ENCODE results near the gene IL17D. TPM values are rescaled to one million over a fixed set of nuclear protein-coding genes. Genes with fewer than 3 reads are reported as not detected.

Gene IL17D
- total RNA-seq, 2 donors from 2014 or later = 0.66 to 0.78 TPM

DNA sequence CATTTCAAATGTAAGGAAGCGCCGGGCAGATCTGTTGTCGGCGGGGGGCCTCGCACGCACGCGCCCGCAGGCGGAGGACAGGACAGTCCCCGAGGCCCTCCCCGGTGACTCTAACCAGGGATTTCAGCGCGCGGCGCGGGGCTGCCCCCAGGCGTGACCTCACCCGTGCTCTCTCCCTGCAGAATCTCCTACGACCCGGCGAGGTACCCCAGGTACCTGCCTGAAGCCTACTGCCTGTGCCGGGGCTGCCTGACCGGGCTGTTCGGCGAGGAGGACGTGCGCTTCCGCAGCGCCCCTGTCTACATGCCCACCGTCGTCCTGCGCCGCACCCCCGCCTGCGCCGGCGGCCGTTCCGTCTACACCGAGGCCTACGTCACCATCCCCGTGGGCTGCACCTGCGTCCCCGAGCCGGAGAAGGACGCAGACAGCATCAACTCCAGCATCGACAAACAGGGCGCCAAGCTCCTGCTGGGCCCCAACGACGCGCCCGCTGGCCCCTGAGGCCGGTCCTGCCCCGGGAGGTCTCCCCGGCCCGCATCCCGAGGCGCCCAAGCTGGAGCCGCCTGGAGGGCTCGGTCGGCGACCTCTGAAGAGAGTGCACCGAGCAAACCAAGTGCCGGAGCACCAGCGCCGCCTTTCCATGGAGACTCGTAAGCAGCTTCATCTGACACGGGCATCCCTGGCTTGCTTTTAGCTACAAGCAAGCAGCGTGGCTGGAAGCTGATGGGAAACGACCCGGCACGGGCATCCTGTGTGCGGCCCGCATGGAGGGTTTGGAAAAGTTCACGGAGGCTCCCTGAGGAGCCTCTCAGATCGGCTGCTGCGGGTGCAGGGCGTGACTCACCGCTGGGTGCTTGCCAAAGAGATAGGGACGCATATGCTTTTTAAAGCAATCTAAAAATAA lies 18.2 kb downstream of the IL17D start:
- H3K36me3 ChIP-seq (replicated peaks in 1 of 2; ENCODE audit: insufficient read depth in 1 of 2, low read depth in 2 of 2) = no peaks in the 10 kb centered on the region
- peaks cover 0 to 13% of the 10 kb centered on the region in 2 donors for H3K27me3 ChIP-seq
- no peak overlapping the region for H3K27ac ChIP-seq
- ATAC-seq (peak; percentile 55), DNase-seq (peak; percentile 51 to 62 (median 58))
- H3K4me3 ChIP-seq = no peak overlapping the region
- TF ChIP-seq, protein P1, sequence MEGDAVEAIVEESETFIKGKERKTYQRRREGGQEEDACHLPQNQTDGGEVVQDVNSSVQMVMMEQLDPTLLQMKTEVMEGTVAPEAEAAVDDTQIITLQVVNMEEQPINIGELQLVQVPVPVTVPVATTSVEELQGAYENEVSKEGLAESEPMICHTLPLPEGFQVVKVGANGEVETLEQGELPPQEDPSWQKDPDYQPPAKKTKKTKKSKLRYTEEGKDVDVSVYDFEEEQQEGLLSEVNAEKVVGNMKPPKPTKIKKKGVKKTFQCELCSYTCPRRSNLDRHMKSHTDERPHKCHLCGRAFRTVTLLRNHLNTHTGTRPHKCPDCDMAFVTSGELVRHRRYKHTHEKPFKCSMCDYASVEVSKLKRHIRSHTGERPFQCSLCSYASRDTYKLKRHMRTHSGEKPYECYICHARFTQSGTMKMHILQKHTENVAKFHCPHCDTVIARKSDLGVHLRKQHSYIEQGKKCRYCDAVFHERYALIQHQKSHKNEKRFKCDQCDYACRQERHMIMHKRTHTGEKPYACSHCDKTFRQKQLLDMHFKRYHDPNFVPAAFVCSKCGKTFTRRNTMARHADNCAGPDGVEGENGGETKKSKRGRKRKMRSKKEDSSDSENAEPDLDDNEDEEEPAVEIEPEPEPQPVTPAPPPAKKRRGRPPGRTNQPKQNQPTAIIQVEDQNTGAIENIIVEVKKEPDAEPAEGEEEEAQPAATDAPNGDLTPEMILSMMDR (IDR thresholded peaks at IDR 0.05) = no peak
- TF ChIP-seq POLR2A (IDR thresholded peaks at IDR 0.05) = no peak
- H3K9me3 ChIP-seq = no peaks in the 10 kb centered on the region
- intact Hi-C loops (cut with DNase I) = no loop called here
- peaks cover 14% of the 10 kb centered on the region for H3K4me1 ChIP-seq
- 9% methylated on average over 22 to 79 of the region's 81 CpGs for WGBS, 2 donors

DNA sequence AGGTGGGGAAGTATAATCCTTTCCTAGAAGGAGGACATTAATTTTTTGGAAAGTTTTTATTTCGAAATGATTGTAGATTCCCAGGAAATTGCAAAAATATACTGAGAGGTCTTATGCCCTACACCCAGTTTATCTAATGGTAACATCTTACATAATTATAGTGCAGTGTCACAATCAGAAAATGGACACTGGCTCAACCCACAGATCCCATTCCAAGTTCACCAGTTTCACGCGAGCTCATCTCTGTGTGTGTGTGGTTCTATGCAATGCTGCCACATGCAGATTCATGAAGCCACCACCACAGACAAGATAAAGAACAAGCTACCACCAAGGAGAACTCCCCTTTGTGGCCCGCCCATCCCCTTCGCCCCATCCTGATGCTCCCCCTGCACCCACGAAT lies 24.4 kb downstream of the IL17D start:
- WGBS, 2 donors = 85 to 86% methylated on average over 6 of the region's 6 CpGs

DNA sequence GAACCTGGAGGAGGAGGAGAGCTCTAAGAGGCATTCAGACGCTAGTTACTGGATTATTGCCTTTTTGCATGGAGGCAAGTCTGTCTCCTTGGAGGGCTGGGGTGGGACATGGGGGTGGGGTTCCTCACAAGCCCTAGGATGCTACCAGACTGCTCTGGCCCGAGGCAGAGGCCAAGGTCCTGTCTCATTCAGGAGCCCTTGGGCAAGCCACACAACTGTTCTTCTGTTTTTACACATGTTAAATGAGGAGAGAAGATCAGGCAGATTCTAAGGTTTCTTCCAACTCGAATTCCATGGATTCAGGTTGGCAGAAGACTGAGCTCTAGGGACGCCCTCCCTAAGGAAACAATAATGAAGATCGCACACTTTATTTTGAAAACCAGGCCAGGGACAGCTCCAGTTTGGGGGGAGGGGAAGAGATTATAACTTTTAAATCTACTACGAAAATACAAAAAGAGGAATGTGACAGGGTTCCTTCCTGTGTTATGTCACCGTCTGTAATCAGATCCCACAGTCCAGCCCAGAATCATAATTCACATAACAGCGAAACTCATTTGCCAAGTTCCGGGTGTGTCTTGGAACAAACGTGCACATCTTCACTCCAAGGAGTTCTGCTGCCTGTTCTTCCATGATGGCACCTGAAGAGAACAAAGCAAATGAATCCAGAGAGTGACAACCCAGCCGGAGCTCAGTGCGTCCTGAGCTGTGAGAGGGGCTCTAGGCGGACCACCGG lies 25.2 kb downstream of the IL17D start:
- no peaks in the 10 kb centered on the region for H3K9me3 ChIP-seq
- no peaks in the 10 kb centered on the region for H3K36me3 ChIP-seq (replicated peaks in 1 of 2; ENCODE audit: insufficient read depth in 1 of 2, low read depth in 2 of 2)
- H3K27me3 ChIP-seq = no peaks in the 10 kb centered on the region
- ATAC-seq = no peak
- intact Hi-C loops (cut with DNase I) = no loop called here
- no peak for DNase-seq
- 73 to 89% methylated on average over 13 to 14 of the region's 14 CpGs for WGBS, 2 donors
- H3K4me3 ChIP-seq = no peak overlapping the region
- no peaks in the 10 kb centered on the region for H3K4me1 ChIP-seq
- TF ChIP-seq POLR2A (IDR thresholded peaks at IDR 0.05) = no peak
- TF ChIP-seq, protein P1 (IDR thresholded peaks at IDR 0.05) = no peak
- no peak overlapping the region for H3K27ac ChIP-seq

More for the DNA sequence above, 24.4 kb downstream of the IL17D start:
- no peak overlapping the region for H3K4me3 ChIP-seq
- H3K27ac ChIP-seq = no peak overlapping the region
- no peak for TF ChIP-seq POLR2A (IDR thresholded peaks at IDR 0.05)
- TF ChIP-seq, protein P1 (IDR thresholded peaks at IDR 0.05) = no peak
- no peaks in the 10 kb centered on the region for H3K9me3 ChIP-seq
- H3K27me3 ChIP-seq = no peaks in the 10 kb centered on the region
- no peaks in the 10 kb centered on the region for H3K4me1 ChIP-seq
- intact Hi-C loops (cut with DNase I) = no loop called here
- ATAC-seq (no peak), DNase-seq (no peak)
- H3K36me3 ChIP-seq (replicated peaks in 1 of 2; ENCODE audit: insufficient read depth in 1 of 2, low read depth in 2 of 2) = no peaks in the 10 kb centered on the region

DNA sequence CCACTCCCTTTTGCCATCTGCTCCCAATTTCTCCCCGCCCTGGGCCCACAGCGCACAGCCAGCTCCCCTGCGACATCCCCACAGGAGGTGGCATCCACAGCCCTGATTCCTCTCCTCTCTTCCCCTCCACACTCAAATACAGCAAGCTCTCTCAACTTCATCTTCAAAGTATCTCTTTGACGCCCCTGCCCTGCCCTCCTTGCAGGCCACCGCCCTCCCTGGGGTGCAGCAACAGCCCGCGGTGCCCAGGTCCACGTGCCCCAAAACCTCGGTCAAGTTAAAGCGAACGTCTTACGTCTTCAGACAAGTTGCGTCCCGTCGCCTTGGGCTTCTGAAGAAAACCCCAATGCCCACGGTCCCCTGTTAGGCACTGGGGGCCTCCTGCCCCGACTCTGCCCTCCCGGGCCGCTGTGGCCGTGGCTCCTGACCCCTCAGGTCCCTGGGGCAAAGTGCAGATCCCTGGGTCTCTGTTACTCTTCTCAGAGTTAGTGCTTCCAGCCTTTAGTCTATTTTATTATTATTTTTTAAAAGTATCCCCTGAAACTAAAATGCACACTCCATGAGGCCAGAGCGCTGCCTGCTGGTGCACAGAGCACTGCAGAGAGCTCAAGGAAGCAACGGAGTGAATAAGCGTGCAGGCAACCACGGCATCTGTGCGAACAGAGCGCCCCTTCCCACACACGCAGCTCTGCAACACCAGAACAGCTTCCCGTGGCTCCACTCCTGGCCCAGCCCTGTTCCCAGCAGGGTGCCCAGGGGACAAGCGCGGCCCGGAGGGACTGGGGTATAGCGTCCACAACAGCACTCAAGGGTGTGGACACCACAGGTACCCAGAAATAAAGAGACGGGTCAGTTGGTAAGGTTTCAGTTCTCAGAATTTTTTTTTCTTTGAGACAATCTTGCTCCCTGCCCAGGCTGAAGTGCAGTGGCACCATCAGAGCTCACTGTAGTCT lies 26.4 kb downstream of the IL17D start:
- 90 to 94% methylated on average over 33 of the region's 33 CpGs for WGBS, 2 donors
- ATAC-seq = no peak
- TF ChIP-seq, protein P1 (IDR thresholded peaks at IDR 0.05) = no peak
- no peak for TF ChIP-seq POLR2A (IDR thresholded peaks at IDR 0.05)

More for the DNA sequence above, 26.4 kb downstream of the IL17D start:
- intact Hi-C loops (cut with DNase I) = no loop called here
- no peaks in the 10 kb centered on the region for H3K9me3 ChIP-seq
- no peaks in the 10 kb centered on the region for H3K36me3 ChIP-seq (replicated peaks in 1 of 2; ENCODE audit: insufficient read depth in 1 of 2, low read depth in 2 of 2)
- no peak overlapping the region for H3K27ac ChIP-seq
- H3K4me3 ChIP-seq = no peak overlapping the region
- no peaks in the 10 kb centered on the region for H3K27me3 ChIP-seq
- H3K4me1 ChIP-seq = no peaks in the 10 kb centered on the region
- DNase-seq = no peak

All from body of pancreas (tissue), 4 donors.